GM06990 (cell line): ENCODE data around the gene CCDC61.

ENCODE experiments used
- DNase-seq: peaks from one replicate; pipeline ENCODE4 v3.0.0-alpha.2; 2011; ENCODE audit not compliant: insufficient read length; ENCODE audit errors: extremely low read depth
- H3K27me3 ChIP-seq: replicated peaks from 2 replicates; pipeline ENCODE4 v1.6.0; 2011; ENCODE audit warnings: low read length; ENCODE audit not compliant: control insufficient read depth, insufficient read depth
- H3K36me3 ChIP-seq: 2 replicates; pipeline ENCODE4 v1.5.1; 2011; ENCODE audit warnings: low read length; ENCODE audit not compliant: control insufficient read depth, insufficient read depth
- H3K4me3 ChIP-seq: replicated peaks from 2 replicates; pipeline ENCODE4 v1.5.1; 2011; ENCODE audit warnings: low read depth, mild to moderate bottlenecking, control low read depth, low read length
- TF ChIP-seq, protein P1 (sequence below): IDR thresholded peaks from 2 replicates; pipeline ENCODE4 v1.5.1; 2011; ENCODE audit warnings: low read length, control low read depth, mild to moderate bottlenecking, inconsistent platforms; ENCODE audit not compliant: insufficient read depth, poor library complexity, severe bottlenecking

CCDC61 gene

GRCh38 chr19:45994998-45995714 is at the start of gene CCDC61:
TSS of gene CCDC61 (plus strand) at chr19:45995467. CDS start at chr19:46003019, 7,552 bp downstream.
- peak; percentile 91 for DNase-seq
- peak within 1 kb of the TSS; percentile 68 for H3K4me3 ChIP-seq
- no peaks in the 10 kb centered on the region; the same call in 1 of the 2 replicates for H3K36me3 ChIP-seq
- H3K27me3 ChIP-seq = no peaks in the 10 kb centered on the region
- TF ChIP-seq, protein P1, sequence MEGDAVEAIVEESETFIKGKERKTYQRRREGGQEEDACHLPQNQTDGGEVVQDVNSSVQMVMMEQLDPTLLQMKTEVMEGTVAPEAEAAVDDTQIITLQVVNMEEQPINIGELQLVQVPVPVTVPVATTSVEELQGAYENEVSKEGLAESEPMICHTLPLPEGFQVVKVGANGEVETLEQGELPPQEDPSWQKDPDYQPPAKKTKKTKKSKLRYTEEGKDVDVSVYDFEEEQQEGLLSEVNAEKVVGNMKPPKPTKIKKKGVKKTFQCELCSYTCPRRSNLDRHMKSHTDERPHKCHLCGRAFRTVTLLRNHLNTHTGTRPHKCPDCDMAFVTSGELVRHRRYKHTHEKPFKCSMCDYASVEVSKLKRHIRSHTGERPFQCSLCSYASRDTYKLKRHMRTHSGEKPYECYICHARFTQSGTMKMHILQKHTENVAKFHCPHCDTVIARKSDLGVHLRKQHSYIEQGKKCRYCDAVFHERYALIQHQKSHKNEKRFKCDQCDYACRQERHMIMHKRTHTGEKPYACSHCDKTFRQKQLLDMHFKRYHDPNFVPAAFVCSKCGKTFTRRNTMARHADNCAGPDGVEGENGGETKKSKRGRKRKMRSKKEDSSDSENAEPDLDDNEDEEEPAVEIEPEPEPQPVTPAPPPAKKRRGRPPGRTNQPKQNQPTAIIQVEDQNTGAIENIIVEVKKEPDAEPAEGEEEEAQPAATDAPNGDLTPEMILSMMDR = no peak

- TF ChIP-seq, protein P1 = no peak
- DNase-seq = no peak
These were observed 47.3 kb upstream of the CCDC61 start for GRCh38 chr19:45947926-45948325.

DNA sequence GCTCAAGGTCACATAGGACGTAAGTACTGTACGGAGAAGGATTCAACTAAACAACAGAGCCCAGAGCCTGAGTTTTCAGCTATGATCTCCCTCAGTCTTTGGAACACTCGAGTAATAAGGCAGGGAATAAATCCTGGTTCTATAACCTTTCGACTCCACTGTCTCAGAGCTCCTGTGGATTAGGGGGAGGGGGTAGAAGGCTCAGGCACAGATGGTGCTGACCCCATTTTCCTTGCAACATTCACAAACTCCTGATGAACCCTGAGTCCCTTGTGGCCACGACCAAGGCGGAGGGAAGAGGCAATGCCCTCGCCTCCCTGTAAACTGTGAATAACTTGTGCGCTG is 43.0 kb upstream of the CCDC61 start:
- TF ChIP-seq, protein P1 = no peak
- DNase-seq = no peak
- no peak overlapping the region for H3K4me3 ChIP-seq
- no peaks in the 10 kb centered on the region for H3K36me3 ChIP-seq
- no peaks in the 10 kb centered on the region for H3K27me3 ChIP-seq

More at GRCh38 chr19:45947926-45948325, 47.3 kb upstream of the CCDC61 start:
- Histone ChIP-seq H3K27me3 (no peaks in the 10 kb centered on the region), H3K4me3 (no peak overlapping the region), H3K36me3 (no peaks in the 10 kb centered on the region)

DNA sequence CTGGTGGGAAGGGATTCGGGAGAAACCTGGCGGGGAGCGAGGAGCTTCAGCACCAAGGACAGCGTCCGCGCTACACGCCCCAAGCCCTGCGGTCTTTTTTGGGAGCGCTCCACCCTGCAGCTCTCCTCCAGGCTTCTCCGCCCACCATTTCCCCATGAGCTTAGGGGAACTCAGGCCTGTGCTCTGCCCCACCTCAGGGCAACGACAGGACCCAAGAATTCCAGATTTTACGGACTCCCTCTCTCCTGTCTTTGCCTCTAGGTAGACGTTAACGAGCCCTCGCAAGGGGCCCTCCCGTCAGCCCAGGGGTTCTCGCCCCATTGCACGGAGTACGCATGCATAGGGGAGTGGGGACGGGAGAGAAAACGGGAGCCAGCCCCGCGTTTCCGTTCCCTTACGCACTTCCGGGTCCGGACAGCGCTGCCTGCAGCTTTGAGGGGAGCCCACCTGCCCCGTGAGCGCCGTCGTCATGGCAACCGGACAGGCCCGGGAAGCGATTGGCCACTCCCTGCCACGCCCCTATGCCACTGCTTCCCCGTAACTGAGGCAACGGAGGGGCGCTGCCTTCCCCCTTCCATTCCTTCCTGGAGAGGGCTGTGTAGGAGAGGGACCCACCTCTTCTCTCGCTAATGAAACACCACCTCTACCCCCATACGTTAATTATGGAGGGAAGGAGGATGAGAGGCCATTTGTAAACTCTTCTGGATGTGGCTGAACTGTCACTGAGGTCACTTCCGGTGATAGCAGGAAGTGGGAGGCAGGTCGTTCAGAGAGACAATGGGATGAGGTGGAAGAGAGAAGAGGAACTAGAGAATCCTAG is 42.4 kb upstream of the CCDC61 start:
- Histone ChIP-seq H3K4me3 (peak overlapping the region; percentile 41), H3K27me3 (no peaks in the 10 kb centered on the region), H3K36me3 (no peaks in the 10 kb centered on the region)
- TF ChIP-seq, protein P1 = no peak
- peak; percentile 75 for DNase-seq

GRCh38 chr19:45953676-45954075 is 41.6 kb upstream of the CCDC61 start:
- no peak for DNase-seq
- Histone ChIP-seq H3K4me3 (no peak overlapping the region), H3K27me3 (no peaks in the 10 kb centered on the region), H3K36me3 (no peaks in the 10 kb centered on the region)
- TF ChIP-seq, protein P1 = no peak
